A673 (cell line): ENCODE data around the gene INPP5A. TPM values are rescaled to one million over a fixed set of nuclear protein-coding genes. Genes with fewer than 3 reads are reported as not detected.

ENCODE experiments used
- BruUV-seq: library from RNA; stranded (reverse); fragments of 400-500 nt; replicated peaks from 2 replicates; lab custom pipeline; 2021; lab: Mats Ljungman, UMichigan
- CTCF ChIA-PET: fragments of 300-600 bp; sonication (Branson Sonifier 250); formaldehyde crosslinking; loops from one replicate; lab custom pipeline; 2022; ENCODE audit warnings: antibody characterized with exemption; lab: Charles Lee
- POLR2A ChIA-PET: fragments of 300-600 bp; sonication (Branson Sonifier 250); formaldehyde crosslinking; loops from one replicate; lab custom pipeline; 2022; ENCODE audit warnings: antibody characterized with exemption; ENCODE audit not compliant: low non-redundant PET; lab: Charles Lee
- DNase-seq: peaks from one replicate; pipeline ENCODE4 v3.0.0-alpha.2; 2015; ENCODE audit warnings: low spot score
- H3K27ac ChIP-seq: fragments of 200-600 bp; sonication (generic); 2 replicates; pipeline ENCODE4 v1.5.1; 2016; ENCODE audit warnings: mixed run types, low read depth, mild to moderate bottlenecking, mixed read lengths, antibody characterized with exemption, low read length; ENCODE audit not compliant: poor library complexity, severe bottlenecking
- H3K27me3 ChIP-seq: fragments of 200-600 bp; sonication (generic); replicated peaks from 2 replicates; pipeline ENCODE4 v1.6.1; 2017; ENCODE audit warnings: mixed run types, low read depth, mild to moderate bottlenecking, mixed read lengths, antibody characterized with exemption, low read length; ENCODE audit not compliant: insufficient read depth, poor library complexity
- H3K36me3 ChIP-seq: fragments of 200-600 bp; sonication (generic); 2 replicates; pipeline ENCODE4 v1.6.1; 2016; ENCODE audit warnings: mixed run types, mild to moderate bottlenecking, mixed read lengths, antibody characterized with exemption, low read length; ENCODE audit not compliant: insufficient read depth, poor library complexity, severe bottlenecking
- H3K4me1 ChIP-seq: fragments of 200-600 bp; sonication (generic); 2 replicates; pipeline ENCODE4 v1.6.1; 2017; ENCODE audit warnings: mixed run types, mild to moderate bottlenecking, mixed read lengths, antibody characterized with exemption, low read length; ENCODE audit not compliant: insufficient read depth, poor library complexity, severe bottlenecking
- H3K4me3 ChIP-seq: fragments of 200-600 bp; sonication (generic); 2 replicates; pipeline ENCODE4 v1.5.1; 2016; ENCODE audit warnings: low read depth, mixed run types, mild to moderate bottlenecking, mixed read lengths, low read length; ENCODE audit not compliant: poor library complexity, severe bottlenecking
- H3K9me3 ChIP-seq: fragments of 200-600 bp; sonication (generic); 2 replicates; pipeline ENCODE4 v1.6.1; 2016; ENCODE audit warnings: mixed run types, low read depth, mild to moderate bottlenecking, mixed read lengths, antibody characterized with exemption, low read length; ENCODE audit not compliant: poor library complexity, severe bottlenecking
- EZH2 ChIP-seq: fragments of 200-600 bp; sonication (generic); IDR thresholded peaks from 2 replicates; pipeline ENCODE4 v1.6.1; 2017; ENCODE audit warnings: borderline replicate concordance, low read depth, mild to moderate bottlenecking, mixed read lengths, antibody characterized with exemption, low read length; ENCODE audit not compliant: poor library complexity, severe bottlenecking
- intact Hi-C: fragments of 100-400 bp; cut with micrococcal nuclease; formaldehyde crosslinking; loops from one replicate; pipeline ENCODE4 v1.10.0; 2022; ENCODE audit not compliant: unreplicated experiment
- total RNA-seq: library from RNA; stranded (reverse); gene quantifications from 2 replicates; pipeline ENCODE4 v1.2.3, GENCODE V29; 2021
- TF ChIP-seq, protein P1 (sequence below): fragments of 300-800, 200-600 bp; sonication (generic); conservative IDR thresholded peaks from 2 replicates; pipeline ENCODE4 v1.5.1; 2017; ENCODE audit warnings: low read depth, mild to moderate bottlenecking, antibody characterized with exemption, low read length, moderate library complexity, mixed read lengths

The INPP5A gene
- total RNA-seq, 1 experiment from 2014 or later = 21.8 TPM

DNA sequence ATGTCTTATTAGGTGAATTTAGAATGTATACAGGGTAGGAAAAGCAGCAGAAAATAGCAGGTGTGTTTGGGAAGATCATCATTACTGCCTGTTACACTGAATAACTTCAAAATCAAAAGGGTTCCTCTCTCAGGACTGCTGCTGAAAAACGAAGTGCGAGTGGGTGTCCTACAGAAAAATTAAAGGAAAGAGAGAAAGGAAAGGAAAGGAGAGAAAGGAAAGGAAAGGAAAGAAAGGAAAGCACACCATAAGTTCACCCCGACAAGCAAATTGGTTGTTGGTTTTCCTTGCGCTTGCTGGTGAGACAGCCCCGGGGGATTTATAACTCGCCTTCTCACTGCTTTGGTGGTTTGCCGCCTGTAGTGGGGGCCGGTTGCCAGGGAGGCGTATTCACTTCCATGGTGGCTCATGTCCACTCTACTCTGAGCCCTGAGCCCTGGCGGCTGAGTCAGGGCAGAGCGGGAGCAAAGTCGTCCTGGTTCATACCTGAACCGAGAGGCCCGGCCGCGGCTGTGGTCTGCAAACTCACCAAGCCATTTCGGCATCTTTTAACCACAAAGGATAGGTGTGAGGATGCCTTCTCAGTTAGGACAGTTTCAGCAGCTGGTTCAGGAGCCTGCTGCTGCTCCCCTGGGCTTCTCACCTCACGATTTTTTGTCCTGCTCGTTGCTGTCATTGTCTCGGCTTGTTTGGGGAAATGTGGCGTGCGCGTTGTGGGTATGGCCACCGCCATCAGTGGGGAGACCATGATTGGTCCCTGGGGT is 26.1 kb downstream of the INPP5A start:
- ChIA-PET POLR2A (no interaction called here), CTCF (no interaction called here)
- no TSS peak for BruUV-seq
- no peaks in the 10 kb centered on the region for H3K36me3 ChIP-seq
- H3K4me3 ChIP-seq = no peak overlapping the region
- no peaks in the 10 kb centered on the region for H3K4me1 ChIP-seq
- DNase-seq = no peak
- intact Hi-C loops = no loop called here
- H3K27ac ChIP-seq = no peak overlapping the region
- H3K27me3 ChIP-seq = no peaks in the 10 kb centered on the region
- TF ChIP-seq EZH2 = no peak
- TF ChIP-seq, protein P1, sequence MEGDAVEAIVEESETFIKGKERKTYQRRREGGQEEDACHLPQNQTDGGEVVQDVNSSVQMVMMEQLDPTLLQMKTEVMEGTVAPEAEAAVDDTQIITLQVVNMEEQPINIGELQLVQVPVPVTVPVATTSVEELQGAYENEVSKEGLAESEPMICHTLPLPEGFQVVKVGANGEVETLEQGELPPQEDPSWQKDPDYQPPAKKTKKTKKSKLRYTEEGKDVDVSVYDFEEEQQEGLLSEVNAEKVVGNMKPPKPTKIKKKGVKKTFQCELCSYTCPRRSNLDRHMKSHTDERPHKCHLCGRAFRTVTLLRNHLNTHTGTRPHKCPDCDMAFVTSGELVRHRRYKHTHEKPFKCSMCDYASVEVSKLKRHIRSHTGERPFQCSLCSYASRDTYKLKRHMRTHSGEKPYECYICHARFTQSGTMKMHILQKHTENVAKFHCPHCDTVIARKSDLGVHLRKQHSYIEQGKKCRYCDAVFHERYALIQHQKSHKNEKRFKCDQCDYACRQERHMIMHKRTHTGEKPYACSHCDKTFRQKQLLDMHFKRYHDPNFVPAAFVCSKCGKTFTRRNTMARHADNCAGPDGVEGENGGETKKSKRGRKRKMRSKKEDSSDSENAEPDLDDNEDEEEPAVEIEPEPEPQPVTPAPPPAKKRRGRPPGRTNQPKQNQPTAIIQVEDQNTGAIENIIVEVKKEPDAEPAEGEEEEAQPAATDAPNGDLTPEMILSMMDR = no peak
- H3K9me3 ChIP-seq = no peaks in the 10 kb centered on the region

DNA sequence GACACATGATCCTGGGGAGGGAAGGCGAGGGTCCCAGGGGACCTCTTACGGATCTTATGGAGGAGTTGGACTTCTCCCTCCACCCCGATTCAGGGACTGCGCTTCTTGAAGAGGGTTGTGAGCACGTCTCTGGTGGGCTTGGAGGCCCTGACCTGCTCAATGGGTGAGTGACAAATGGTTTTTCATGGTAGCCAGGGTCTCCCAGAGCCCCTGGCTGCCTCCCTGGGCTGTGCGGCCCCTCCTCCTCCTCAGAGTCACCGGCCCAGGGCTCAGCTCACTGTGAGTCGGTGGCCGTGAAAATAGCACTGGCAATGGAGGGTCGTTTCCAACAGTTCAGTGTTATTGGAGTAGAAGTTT is 26.6 kb downstream of the INPP5A start:
- POLR2A ChIA-PET = no interaction called here
- Histone ChIP-seq H3K4me1 (no peaks in the 10 kb centered on the region), H3K9me3 (no peaks in the 10 kb centered on the region), H3K27ac (no peak overlapping the region), H3K4me3 (no peak overlapping the region), H3K27me3 (no peaks in the 10 kb centered on the region), H3K36me3 (no peaks in the 10 kb centered on the region)
- intact Hi-C loops = no loop called here
- CTCF ChIA-PET = no interaction called here
- no TSS peak for BruUV-seq
- no peak for DNase-seq
- TF ChIP-seq, protein P1 = no peak

DNA sequence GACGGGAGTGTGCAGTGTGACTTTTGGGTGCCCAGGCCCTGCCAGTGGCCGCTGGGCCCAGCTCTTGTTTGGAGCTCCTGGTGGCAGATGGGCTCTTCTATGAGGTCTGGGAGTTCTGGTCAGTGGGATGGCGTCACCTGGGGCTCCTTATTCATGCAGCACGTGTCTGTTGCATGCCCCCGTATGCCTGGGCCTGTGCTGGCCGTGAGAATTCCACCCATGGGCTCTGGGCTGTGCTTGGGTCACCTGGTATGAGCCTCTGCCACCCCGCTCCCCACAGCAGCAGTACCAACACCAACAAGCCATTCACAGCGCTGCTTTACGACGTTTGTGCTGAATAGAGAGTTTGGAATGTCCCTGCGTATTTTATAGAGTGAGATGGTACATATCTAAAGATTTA is 27.1 kb downstream of the INPP5A start:
- DNase-seq = no peak
- no peaks in the 10 kb centered on the region for H3K9me3 ChIP-seq
- CTCF ChIA-PET = no interaction called here
- POLR2A ChIA-PET = no interaction called here
- no peaks in the 10 kb centered on the region for H3K36me3 ChIP-seq
- no peak overlapping the region for H3K27ac ChIP-seq
- no TSS peak for BruUV-seq
- no peaks in the 10 kb centered on the region for H3K4me1 ChIP-seq
- TF ChIP-seq, protein P1 = no peak
- no peak for TF ChIP-seq EZH2
- no peaks in the 10 kb centered on the region for H3K27me3 ChIP-seq
- intact Hi-C loops = no loop called here
- H3K4me3 ChIP-seq = no peak overlapping the region
